ENCODE data around the gene GET3. TPM values are rescaled to one million over a fixed set of nuclear protein-coding genes. Genes with fewer than 3 reads are reported as not detected.

GET3 gene
- total and polyA plus RNA-seq, 2 of the 13 experiments (the other 11 are each of a cell fraction or from before 2014, with no cell fraction given), result 57.7 to 59.4 TPM

DNA sequence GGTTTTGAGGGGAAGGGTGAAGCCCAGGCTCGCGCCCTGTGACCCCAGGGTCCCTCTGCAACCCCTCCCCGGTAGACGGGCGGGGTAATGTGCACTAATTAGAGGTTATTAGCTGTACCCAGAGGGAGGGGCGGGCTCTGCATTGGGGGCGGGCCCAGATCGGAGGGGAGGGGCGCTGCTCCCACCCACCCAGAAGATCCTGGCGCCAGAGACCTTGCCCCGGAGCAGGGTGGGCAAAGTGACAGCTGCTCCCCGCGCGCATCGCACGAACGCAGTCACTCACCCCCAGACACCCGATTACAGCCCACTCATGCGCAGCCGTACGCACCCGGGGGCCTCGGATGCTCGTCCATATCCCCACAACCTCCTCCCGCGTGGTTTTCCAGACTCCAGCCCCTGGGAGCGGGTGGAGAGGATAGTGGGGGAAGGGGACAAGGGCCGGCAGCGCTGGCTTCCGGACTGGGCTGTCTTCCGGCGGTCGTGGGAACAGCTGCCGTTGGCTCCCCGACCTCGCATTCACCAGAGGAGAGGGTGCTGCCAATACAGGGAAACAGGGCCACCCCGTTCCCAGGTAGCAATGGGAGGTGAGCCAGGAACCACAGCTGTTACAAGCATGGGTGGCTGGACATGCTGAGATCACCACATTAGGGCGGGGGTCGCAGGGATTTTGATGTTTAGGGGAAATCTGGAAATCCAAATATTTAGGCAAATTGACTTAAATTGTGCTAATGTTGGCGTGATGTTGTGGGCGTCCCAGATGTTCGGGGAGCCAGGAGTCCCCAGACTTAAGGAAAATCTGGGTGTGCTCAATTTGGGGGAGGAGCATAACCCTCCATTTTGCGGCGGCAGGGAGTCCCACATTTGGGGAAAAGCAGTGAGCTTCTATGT lies 41.0 kb downstream of the GET3 start (continued):
- TF ChIP-seq, protein P1, sequence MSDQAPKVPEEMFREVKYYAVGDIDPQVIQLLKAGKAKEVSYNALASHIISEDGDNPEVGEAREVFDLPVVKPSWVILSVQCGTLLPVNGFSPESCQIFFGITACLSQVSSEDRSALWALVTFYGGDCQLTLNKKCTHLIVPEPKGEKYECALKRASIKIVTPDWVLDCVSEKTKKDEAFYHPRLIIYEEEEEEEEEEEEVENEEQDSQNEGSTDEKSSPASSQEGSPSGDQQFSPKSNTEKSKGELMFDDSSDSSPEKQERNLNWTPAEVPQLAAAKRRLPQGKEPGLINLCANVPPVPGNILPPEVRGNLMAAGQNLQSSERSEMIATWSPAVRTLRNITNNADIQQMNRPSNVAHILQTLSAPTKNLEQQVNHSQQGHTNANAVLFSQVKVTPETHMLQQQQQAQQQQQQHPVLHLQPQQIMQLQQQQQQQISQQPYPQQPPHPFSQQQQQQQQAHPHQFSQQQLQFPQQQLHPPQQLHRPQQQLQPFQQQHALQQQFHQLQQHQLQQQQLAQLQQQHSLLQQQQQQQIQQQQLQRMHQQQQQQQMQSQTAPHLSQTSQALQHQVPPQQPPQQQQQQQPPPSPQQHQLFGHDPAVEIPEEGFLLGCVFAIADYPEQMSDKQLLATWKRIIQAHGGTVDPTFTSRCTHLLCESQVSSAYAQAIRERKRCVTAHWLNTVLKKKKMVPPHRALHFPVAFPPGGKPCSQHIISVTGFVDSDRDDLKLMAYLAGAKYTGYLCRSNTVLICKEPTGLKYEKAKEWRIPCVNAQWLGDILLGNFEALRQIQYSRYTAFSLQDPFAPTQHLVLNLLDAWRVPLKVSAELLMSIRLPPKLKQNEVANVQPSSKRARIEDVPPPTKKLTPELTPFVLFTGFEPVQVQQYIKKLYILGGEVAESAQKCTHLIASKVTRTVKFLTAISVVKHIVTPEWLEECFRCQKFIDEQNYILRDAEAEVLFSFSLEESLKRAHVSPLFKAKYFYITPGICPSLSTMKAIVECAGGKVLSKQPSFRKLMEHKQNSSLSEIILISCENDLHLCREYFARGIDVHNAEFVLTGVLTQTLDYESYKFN (CRISPR knock-in tag; conservative IDR thresholded peaks at IDR 0.05), result no peak
- peak; percentile 43; the same call in 1 of the 2 replicates for TF ChIP-seq ZNF589 (CRISPR knock-in tag; conservative IDR thresholded peaks at IDR 0.05)
- TF ChIP-seq RCOR2 (CRISPR knock-in tag; IDR thresholded peaks at IDR 0.05), result no peak
- TF ChIP-seq ZMAT3 (CRISPR knock-in tag; conservative IDR thresholded peaks at IDR 0.05), result peak; percentile 72; the same call in 1 of the 2 replicates
- no peak for TF ChIP-seq EED (CRISPR knock-in tag; IDR thresholded peaks at IDR 0.05)
- TF ChIP-seq, protein P2, sequence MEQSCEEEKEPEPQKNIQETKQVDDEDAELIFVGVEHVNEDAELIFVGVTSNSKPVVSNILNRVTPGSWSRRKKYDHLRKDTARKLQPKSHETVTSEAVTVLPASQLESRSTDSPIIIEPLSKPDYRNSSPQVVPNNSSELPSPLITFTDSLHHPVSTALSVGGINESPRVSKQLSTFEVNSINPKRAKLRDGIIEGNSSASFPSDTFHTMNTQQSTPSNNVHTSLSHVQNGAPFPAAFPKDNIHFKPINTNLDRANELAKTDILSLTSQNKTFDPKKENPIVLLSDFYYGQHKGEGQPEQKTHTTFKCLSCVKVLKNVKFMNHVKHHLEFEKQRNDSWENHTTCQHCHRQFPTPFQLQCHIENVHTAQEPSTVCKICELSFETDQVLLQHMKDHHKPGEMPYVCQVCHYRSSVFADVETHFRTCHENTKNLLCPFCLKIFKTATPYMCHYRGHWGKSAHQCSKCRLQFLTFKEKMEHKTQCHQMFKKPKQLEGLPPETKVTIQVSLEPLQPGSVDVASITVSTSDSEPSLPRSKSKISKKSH (CRISPR knock-in tag; IDR thresholded peaks at IDR 0.05; ENCODE audit: borderline replicate concordance), result no peak
- TF ChIP-seq, protein P3, sequence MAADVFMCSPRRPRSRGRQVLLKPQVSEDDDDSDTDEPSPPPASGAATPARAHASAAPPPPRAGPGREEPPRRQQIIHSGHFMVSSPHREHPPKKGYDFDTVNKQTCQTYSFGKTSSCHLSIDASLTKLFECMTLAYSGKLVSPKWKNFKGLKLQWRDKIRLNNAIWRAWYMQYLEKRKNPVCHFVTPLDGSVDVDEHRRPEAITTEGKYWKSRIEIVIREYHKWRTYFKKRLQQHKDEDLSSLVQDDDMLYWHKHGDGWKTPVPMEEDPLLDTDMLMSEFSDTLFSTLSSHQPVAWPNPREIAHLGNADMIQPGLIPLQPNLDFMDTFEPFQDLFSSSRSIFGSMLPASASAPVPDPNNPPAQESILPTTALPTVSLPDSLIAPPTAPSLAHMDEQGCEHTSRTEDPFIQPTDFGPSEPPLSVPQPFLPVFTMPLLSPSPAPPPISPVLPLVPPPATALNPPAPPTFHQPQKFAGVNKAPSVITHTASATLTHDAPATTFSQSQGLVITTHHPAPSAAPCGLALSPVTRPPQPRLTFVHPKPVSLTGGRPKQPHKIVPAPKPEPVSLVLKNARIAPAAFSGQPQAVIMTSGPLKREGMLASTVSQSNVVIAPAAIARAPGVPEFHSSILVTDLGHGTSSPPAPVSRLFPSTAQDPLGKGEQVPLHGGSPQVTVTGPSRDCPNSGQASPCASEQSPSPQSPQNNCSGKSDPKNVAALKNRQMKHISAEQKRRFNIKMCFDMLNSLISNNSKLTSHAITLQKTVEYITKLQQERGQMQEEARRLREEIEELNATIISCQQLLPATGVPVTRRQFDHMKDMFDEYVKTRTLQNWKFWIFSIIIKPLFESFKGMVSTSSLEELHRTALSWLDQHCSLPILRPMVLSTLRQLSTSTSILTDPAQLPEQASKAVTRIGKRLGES (CRISPR knock-in tag; IDR thresholded peaks at IDR 0.05; ENCODE audit: borderline replicate concordance), result no peak
- TF ChIP-seq, protein P4, sequence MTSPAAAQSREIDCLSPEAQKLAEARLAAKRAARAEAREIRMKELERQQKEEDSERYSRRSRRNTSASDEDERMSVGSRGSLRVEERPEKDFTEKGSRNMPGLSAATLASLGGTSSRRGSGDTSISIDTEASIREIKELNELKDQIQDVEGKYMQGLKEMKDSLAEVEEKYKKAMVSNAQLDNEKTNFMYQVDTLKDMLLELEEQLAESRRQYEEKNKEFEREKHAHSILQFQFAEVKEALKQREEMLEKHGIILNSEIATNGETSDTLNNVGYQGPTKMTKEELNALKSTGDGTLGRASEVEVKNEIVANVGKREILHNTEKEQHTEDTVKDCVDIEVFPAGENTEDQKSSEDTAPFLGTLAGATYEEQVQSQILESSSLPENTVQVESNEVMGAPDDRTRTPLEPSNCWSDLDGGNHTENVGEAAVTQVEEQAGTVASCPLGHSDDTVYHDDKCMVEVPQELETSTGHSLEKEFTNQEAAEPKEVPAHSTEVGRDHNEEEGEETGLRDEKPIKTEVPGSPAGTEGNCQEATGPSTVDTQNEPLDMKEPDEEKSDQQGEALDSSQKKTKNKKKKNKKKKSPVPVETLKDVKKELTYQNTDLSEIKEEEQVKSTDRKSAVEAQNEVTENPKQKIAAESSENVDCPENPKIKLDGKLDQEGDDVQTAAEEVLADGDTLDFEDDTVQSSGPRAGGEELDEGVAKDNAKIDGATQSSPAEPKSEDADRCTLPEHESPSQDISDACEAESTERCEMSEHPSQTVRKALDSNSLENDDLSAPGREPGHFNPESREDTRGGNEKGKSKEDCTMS (CRISPR knock-in tag; conservative IDR thresholded peaks at IDR 0.05), result no peak
- no peak for TF ChIP-seq ADNP (CRISPR knock-in tag; IDR thresholded peaks at IDR 0.05)
- no peak for TF ChIP-seq ZNF747 (CRISPR knock-in tag; IDR thresholded peaks at IDR 0.05; ENCODE audit: borderline replicate concordance)
- peak; percentile 43; the same call in 1 of the 2 replicates for TF ChIP-seq THAP11 (CRISPR knock-in tag; IDR thresholded peaks at IDR 0.05)
- TF ChIP-seq DPF2 (CRISPR knock-in tag; IDR thresholded peaks at IDR 0.05; ENCODE audit: borderline replicate concordance, low read depth), result no peak
- TF ChIP-seq, protein P5, sequence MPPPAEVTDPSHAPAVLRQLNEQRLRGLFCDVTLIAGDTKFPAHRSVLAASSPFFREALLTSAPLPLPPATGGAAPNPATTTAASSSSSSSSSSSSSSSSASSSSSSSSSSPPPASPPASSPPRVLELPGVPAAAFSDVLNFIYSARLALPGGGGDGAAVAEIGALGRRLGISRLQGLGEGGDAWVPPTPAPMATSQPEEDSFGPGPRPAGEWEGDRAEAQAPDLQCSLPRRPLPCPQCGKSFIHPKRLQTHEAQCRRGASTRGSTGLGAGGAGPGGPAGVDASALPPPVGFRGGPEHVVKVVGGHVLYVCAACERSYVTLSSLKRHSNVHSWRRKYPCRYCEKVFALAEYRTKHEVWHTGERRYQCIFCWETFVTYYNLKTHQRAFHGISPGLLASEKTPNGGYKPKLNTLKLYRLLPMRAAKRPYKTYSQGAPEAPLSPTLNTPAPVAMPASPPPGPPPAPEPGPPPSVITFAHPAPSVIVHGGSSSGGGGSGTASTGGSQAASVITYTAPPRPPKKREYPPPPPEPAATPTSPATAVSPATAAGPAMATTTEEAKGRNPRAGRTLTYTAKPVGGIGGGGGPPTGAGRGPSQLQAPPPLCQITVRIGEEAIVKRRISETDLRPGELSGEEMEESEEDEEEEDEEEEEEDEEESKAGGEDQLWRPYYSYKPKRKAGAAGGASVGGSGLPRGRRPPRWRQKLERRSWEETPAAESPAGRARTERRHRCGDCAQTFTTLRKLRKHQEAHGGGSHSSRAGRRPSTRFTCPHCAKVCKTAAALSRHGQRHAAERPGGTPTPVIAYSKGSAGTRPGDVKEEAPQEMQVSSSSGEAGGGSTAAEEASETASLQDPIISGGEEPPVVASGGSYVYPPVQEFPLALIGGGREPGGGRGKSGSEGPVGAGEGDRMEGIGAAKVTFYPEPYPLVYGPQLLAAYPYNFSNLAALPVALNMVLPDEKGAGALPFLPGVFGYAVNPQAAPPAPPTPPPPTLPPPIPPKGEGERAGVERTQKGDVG (CRISPR knock-in tag; IDR thresholded peaks at IDR 0.05; ENCODE audit: borderline replicate concordance), result no peak

All from HepG2 (cell line).